HCT116 (cell line): Measurements from ENCODE around the gene GNAO1. TPM values are rescaled to one million over a fixed set of nuclear protein-coding genes. Genes with fewer than 3 reads are reported as not detected.

ENCODE experiments used
- ATAC-seq: fragments of 200-7000 bp; cut with Tn5 transposase; 2 replicates; pipeline ENCODE4 v1.9.1; 2020; ENCODE audit warnings: mild to moderate bottlenecking, moderate library complexity
- BruUV-seq: library from RNA; stranded (reverse); fragments of 400-500 nt; replicated peaks from 2 replicates; lab custom pipeline; 2021; lab: Mats Ljungman, UMichigan
- CTCF ChIA-PET: fragments of 300-600 bp; sonication (Branson Sonifier 250); formaldehyde crosslinking; loops from one replicate; lab custom pipeline; 2021; ENCODE audit warnings: antibody characterized with exemption; lab: Charles Lee
- POLR2A ChIA-PET: fragments of 300-600, 350-600 bp; sonication (Branson Sonifier 250); formaldehyde crosslinking; loops from one replicate; lab custom pipeline; 2021; ENCODE audit warnings: antibody characterized with exemption; lab: Charles Lee
- RAD21 ChIA-PET, 2 experiments: fragments of 300-600 bp; sonication (Branson Sonifier 250); formaldehyde crosslinking; loops; one replicate each; lab custom pipeline; 2023; ENCODE audit warnings: low total read pairs in 2 of 2; ENCODE audit not compliant: uncharacterized antibody in 2 of 2, unreplicated experiment in 2 of 2, low non-redundant PET in 1 of 2; lab: Charles Lee
- DNase-seq: peaks from one replicate; pipeline ENCODE4 v3.0.0-alpha.2; 2010; ENCODE audit warnings: low read depth, low spot score
- H2AFZ ChIP-seq: fragments of 200-600 bp; shearing (Covaris generic), sonication (generic); 2 replicates; pipeline ENCODE4 v1.6.1; 2017; ENCODE audit warnings: low read depth, mixed run types, mixed read lengths, antibody characterized with exemption, low read length; ENCODE audit not compliant: poor library complexity, severe bottlenecking
- H3K27ac ChIP-seq: 2 replicates; pipeline ENCODE4 v1.5.1; 2012; ENCODE audit warnings: low read depth, low read length
- H3K27me3 ChIP-seq: fragments of 200-600 bp; sonication (generic); 2 replicates; pipeline ENCODE4 v1.6.1; 2016; ENCODE audit warnings: mixed run types, low read length, mixed read lengths; ENCODE audit not compliant: insufficient read depth
- H3K36me3 ChIP-seq, 2 experiments: fragments of 200-500 bp in 1 of 2; fragments of 200-600 bp in 1 of 2; sonication (Bioruptor generic) in 1 of 2; sonication (generic) in 1 of 2; 2 replicates each; pipeline versions ENCODE4 v1.5.1 to v1.6.1; 2014 to 2016; ENCODE audit warnings: low read length in 2 of 2, inconsistent platforms in 1 of 2, mixed read lengths in 1 of 2, mixed run types in 1 of 2; ENCODE audit not compliant: insufficient read depth in 2 of 2, control insufficient read depth in 1 of 2
- H3K4me1 ChIP-seq, 2 experiments: fragments of 200-600 bp in 1 of 2; sonication (generic) in 1 of 2; 2 replicates each; pipeline versions ENCODE4 v1.5.1 to v1.6.1; 2012 to 2017; ENCODE audit warnings: low read length in 2 of 2, inconsistent platforms in 1 of 2, mild to moderate bottlenecking in 1 of 2, mixed read lengths in 1 of 2, mixed run types in 1 of 2, moderate library complexity in 1 of 2; ENCODE audit not compliant: insufficient read depth in 2 of 2, control insufficient read depth in 1 of 2
- H3K4me2 ChIP-seq: fragments of 200-600 bp; sonication (generic); 2 replicates; pipeline ENCODE4 v1.6.1; 2017; ENCODE audit warnings: mixed run types, low read length, mixed read lengths
- H3K4me3 ChIP-seq, 2 experiments: fragments of 200-600 bp in 1 of 2; sonication (generic) in 1 of 2; replicated peaks in 1 of 2; 2 replicates each; pipeline ENCODE4 v1.5.1; 2011 to 2016; ENCODE audit warnings: low read length in 2 of 2, control low read depth in 1 of 2, low read depth in 1 of 2, mild to moderate bottlenecking in 1 of 2, mixed read lengths in 1 of 2, mixed run types in 1 of 2
- H3K79me2 ChIP-seq: fragments of 200-600 bp; sonication (generic); 2 replicates; pipeline ENCODE4 v1.6.1; 2017; ENCODE audit warnings: mild to moderate bottlenecking, mixed run types, low read length, moderate library complexity, mixed read lengths; ENCODE audit not compliant: insufficient read depth
- H3K9ac ChIP-seq: fragments of 200-600 bp; sonication (generic); 2 replicates; pipeline ENCODE4 v1.6.1; 2016; ENCODE audit warnings: low read length, mixed read lengths
- H3K9me2 ChIP-seq: fragments of 200-600 bp; sonication (generic), shearing (Covaris generic); 2 replicates; pipeline ENCODE4 v1.6.1; 2017; ENCODE audit warnings: mixed run types, mild to moderate bottlenecking, moderate library complexity; ENCODE audit not compliant: insufficient read depth
- H3K9me3 ChIP-seq, 2 experiments: fragments of 200-500 bp in 1 of 2; fragments of 200-600 bp in 1 of 2; sonication (Bioruptor generic) in 1 of 2; sonication (generic) in 1 of 2; 2 replicates each; pipeline ENCODE4 v1.6.1; 2014 to 2017; ENCODE audit warnings: low read length in 2 of 2, mixed read lengths in 2 of 2, inconsistent platforms in 1 of 2, low read depth in 1 of 2, mild to moderate bottlenecking in 1 of 2, mixed run types in 1 of 2, moderate library complexity in 1 of 2; ENCODE audit not compliant: control insufficient read depth in 1 of 2, insufficient read depth in 1 of 2
- H4K20me1 ChIP-seq: fragments of 200-600 bp; sonication (generic), shearing (Covaris generic); 2 replicates; pipeline ENCODE4 v1.6.1; 2017; ENCODE audit warnings: mixed run types, mild to moderate bottlenecking, moderate library complexity; ENCODE audit not compliant: insufficient read depth
- CBX3 ChIP-seq: IDR thresholded peaks from 2 replicates; pipeline ENCODE4 v1.6.1; 2012; ENCODE audit warnings: low read depth
- ELF1 ChIP-seq: IDR thresholded peaks from 2 replicates; pipeline ENCODE4 v1.6.1; 2012; ENCODE audit warnings: low read depth, borderline replicate concordance
- EZH2phosphoT487 ChIP-seq: fragments of 200-600 bp; IDR thresholded peaks from 2 replicates; pipeline ENCODE4 v1.6.1; 2018; ENCODE audit warnings: antibody characterized with exemption, borderline replicate concordance
- MAX ChIP-seq: IDR thresholded peaks from 2 replicates; pipeline ENCODE4 v1.6.1; 2012
- POLR2A ChIP-seq: IDR thresholded peaks from 2 replicates; pipeline ENCODE4 v1.7.0; 2011; ENCODE audit warnings: borderline replicate concordance; ENCODE audit not compliant: insufficient read depth, insufficient read length; ENCODE audit errors: extremely low read depth
- ZFX ChIP-seq: fragments of 450-650 bp; IDR thresholded peaks from 2 replicates; pipeline ENCODE4 v1.6.1; 2017
- intact Hi-C: fragments of 100-400 bp; cut with micrococcal nuclease; formaldehyde crosslinking; loops from 2 replicates; pipeline ENCODE4 v1.10.0; 2022
- total RNA-seq: library from RNA; stranded (reverse); gene quantifications from one replicate; pipeline ENCODE4 v1.2.1, GENCODE V29; 2021; ENCODE audit not compliant: unreplicated experiment
- TF ChIP-seq, protein P1 (sequence below): IDR thresholded peaks from 2 replicates; pipeline ENCODE4 v1.6.1; 2012
- TF ChIP-seq, protein P2 (sequence below): IDR thresholded peaks from 2 replicates; pipeline ENCODE4 v1.6.1; 2012; ENCODE audit warnings: low read depth

Gene GNAO1
- total RNA-seq, 1 experiment from 2014 or later: 0.12 TPM

DNA sequence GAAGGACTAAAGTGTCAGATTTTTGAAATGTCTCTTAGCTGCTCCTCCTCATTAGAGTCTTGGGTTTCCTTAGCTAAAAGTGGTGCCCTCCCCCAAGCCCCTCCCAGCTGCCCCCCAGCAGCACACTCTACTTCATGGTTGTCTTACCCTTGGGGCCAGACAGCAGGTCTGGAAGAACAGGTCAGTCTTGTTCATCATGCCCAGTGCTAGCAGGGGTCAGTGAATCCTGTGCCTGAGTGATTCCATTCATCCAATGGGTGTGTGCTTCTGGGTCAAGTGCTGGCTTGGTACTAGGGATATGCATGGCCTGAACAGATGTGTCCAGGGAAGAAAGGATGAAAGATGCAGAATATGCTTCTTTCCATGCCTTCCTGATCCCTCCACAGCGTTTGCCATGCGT, 93.2 kb downstream of the GNAO1 start:
- Histone ChIP-seq H3K36me3 (no peaks in the 10 kb centered on the region), H3K27me3 (no peaks in the 10 kb centered on the region), H3K4me3 (no peak overlapping the region), H3K9me3 (no peaks in the 10 kb centered on the region), H3K4me1 (peaks cover 0 to 6% of the 10 kb centered on the region in 2 experiments; a peak in 1 of 4 replicates), H4K20me1 (no peaks in the 10 kb centered on the region), H3K9me2 (no peaks in the 10 kb centered on the region), H2AFZ (no peak overlapping the region), H3K79me2 (no peaks in the 10 kb centered on the region), H3K9ac (no peak overlapping the region), H3K27ac (no peak overlapping the region)
- DNase-seq (no peak), ATAC-seq (no peak)
- intact Hi-C loops: loop anchor here (10.0 kb wide), 1 partner anchor 240 kb away; no protein-coding TSS in a partner anchor
- ChIA-PET CTCF (no interaction called here), POLR2A (no interaction called here)
- TF ChIP-seq, protein P1, sequence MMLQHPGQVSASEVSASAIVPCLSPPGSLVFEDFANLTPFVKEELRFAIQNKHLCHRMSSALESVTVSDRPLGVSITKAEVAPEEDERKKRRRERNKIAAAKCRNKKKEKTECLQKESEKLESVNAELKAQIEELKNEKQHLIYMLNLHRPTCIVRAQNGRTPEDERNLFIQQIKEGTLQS: no peak
- TF ChIP-seq, all 23 proteins: peak for 0
- RAD21 ChIA-PET: no interaction called here
- no TSS peak for BruUV-seq
- no peak overlapping the region for H3K4me2 ChIP-seq

DNA sequence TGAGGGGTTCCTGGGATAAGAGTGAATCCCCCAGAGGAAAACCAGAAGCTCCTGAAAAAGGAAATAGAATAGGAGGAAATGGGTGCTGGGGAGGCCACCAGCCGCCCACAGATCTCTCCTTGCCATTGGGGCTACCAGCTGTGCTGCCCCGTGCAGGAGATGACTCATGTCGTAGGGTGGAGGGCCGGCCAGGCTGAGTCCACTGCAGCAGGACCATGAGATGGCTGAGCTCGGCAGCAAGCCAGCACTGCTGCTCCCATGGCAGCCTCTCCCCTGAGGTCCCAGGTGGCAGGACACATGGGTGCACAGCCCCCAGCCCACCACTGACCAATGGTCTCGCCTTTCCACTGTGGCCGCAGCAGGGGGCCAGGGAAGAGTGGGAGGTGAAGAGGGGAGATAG, 95.5 kb downstream of the GNAO1 start:
- CTCF ChIA-PET: no interaction called here
- Histone ChIP-seq H3K4me1 (peaks cover 0 to 6% of the 10 kb centered on the region in 2 experiments; a peak in 1 of 4 replicates), H3K9ac (no peak overlapping the region), H2AFZ (no peak overlapping the region), H3K27me3 (peaks cover 1% of the 10 kb centered on the region; the same call in 1 of the 2 replicates), H3K4me2 (peak overlapping the region; percentile 17; the same call in 1 of the 2 replicates), H3K36me3 (no peaks in the 10 kb centered on the region), H4K20me1 (no peaks in the 10 kb centered on the region), H3K27ac (no peak overlapping the region), H3K4me3 (no peak overlapping the region), H3K79me2 (no peaks in the 10 kb centered on the region), H3K9me3 (no peaks in the 10 kb centered on the region), H3K9me2 (no peaks in the 10 kb centered on the region)
- RAD21 ChIA-PET: no interaction called here
- ATAC-seq: peak; percentile 27; the same call in 1 of the 2 replicates
- DNase-seq: no peak
- BruUV-seq: no TSS peak
- no peak for TF ChIP-seq CBX3
- TF ChIP-seq ZFX: no peak
- TF ChIP-seq EZH2phosphoT487: no peak
- no peak for TF ChIP-seq POLR2A
- no peak for TF ChIP-seq ELF1
- TF ChIP-seq MAX: no peak
- TF ChIP-seq, protein P2, sequence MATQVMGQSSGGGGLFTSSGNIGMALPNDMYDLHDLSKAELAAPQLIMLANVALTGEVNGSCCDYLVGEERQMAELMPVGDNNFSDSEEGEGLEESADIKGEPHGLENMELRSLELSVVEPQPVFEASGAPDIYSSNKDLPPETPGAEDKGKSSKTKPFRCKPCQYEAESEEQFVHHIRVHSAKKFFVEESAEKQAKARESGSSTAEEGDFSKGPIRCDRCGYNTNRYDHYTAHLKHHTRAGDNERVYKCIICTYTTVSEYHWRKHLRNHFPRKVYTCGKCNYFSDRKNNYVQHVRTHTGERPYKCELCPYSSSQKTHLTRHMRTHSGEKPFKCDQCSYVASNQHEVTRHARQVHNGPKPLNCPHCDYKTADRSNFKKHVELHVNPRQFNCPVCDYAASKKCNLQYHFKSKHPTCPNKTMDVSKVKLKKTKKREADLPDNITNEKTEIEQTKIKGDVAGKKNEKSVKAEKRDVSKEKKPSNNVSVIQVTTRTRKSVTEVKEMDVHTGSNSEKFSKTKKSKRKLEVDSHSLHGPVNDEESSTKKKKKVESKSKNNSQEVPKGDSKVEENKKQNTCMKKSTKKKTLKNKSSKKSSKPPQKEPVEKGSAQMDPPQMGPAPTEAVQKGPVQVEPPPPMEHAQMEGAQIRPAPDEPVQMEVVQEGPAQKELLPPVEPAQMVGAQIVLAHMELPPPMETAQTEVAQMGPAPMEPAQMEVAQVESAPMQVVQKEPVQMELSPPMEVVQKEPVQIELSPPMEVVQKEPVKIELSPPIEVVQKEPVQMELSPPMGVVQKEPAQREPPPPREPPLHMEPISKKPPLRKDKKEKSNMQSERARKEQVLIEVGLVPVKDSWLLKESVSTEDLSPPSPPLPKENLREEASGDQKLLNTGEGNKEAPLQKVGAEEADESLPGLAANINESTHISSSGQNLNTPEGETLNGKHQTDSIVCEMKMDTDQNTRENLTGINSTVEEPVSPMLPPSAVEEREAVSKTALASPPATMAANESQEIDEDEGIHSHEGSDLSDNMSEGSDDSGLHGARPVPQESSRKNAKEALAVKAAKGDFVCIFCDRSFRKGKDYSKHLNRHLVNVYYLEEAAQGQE: no peak
- POLR2A ChIA-PET: no interaction called here
- intact Hi-C loops: loop anchor here (10.0 kb wide), 1 partner anchor 242 kb away; no protein-coding TSS in a partner anchor
